COLO668 (cell line): ENCODE measurements around the gene AGAP4.
"Not testable (repeated sequence)": the region's sequence is repeated elsewhere in the genome, so short reads cannot be mapped to it uniquely, and the experiment has no call there.

Experiments used
- DNase-seq: peaks from one replicate; lab custom pipeline; 2025; ENCODE audit not compliant: unreplicated experiment; lab: John Stamatoyannopoulos, UW

The AGAP4 gene

GRCh38 chr10:45847400-45847799 is at the start of gene AGAP4:
Gene AGAP4, minus strand, starts transcription at chr10:45847500. Its CDS starts 153 bp downstream, at chr10:45847347.
- DNase-seq, result not testable (repeated sequence)

GRCh38 chr10:45890721-45891120 is 43.4 kb upstream of the AGAP4 start:
- DNase-seq, result not testable (repeated sequence)

GRCh38 chr10:45889539-45890230 is 42.4 kb upstream of the AGAP4 start:
- not testable (repeated sequence) for DNase-seq

GRCh38 chr10:45882880-45883279 is 35.6 kb upstream of the AGAP4 start:
- DNase-seq, result not testable (repeated sequence)

- not testable (repeated sequence) for DNase-seq
These were observed 18.1 kb upstream of the AGAP4 start for GRCh38 chr10:45865404-45865803.

GRCh38 chr10:45864264-45864663 is 17.0 kb upstream of the AGAP4 start:
- not testable (repeated sequence) for DNase-seq

GRCh38 chr10:45863632-45864031 is 16.3 kb upstream of the AGAP4 start:
- not testable (repeated sequence) for DNase-seq

- not testable (repeated sequence) for DNase-seq
These were observed 10.6 kb upstream of the AGAP4 start for GRCh38 chr10:45857931-45858330.

GRCh38 chr10:45848467-45848866 is 1.2 kb upstream of the AGAP4 start:
- not testable (repeated sequence) for DNase-seq

GRCh38 chr10:45822918-45823317 is 24.4 kb downstream of the AGAP4 start:
- DNase-seq, result not testable (repeated sequence)

- DNase-seq, result not testable (repeated sequence)
These were observed 27.0 kb downstream of the AGAP4 start for GRCh38 chr10:45820107-45820830.

- no peak for DNase-seq
These were observed 27.7 kb downstream of the AGAP4 start for GRCh38 chr10:45819552-45819951.

GRCh38 chr10:45817912-45818311 is 29.4 kb downstream of the AGAP4 start:
- DNase-seq, result no peak

GRCh38 chr10:45817130-45817859 is 30.0 kb downstream of the AGAP4 start:
- DNase-seq, result no peak

GRCh38 chr10:45814146-45814545 is 33.2 kb downstream of the AGAP4 start:
- not testable (repeated sequence) for DNase-seq

- DNase-seq, result not testable (repeated sequence)
These were observed 34.3 kb downstream of the AGAP4 start for GRCh38 chr10:45812959-45813358.

GRCh38 chr10:45811075-45811474 is 36.2 kb downstream of the AGAP4 start:
- no peak for DNase-seq

- no peak for DNase-seq
These were observed 37.5 kb downstream of the AGAP4 start for GRCh38 chr10:45809837-45810236.

GRCh38 chr10:45804996-45805395 is 42.3 kb downstream of the AGAP4 start:
- not testable (repeated sequence) for DNase-seq

- not testable (repeated sequence) for DNase-seq
These were observed 44.0 kb downstream of the AGAP4 start for GRCh38 chr10:45803060-45804010.
